Right lobe of liver (tissue), 6 donors: Measurements from ENCODE around the gene ZFP90. TPM values are rescaled to one million over a fixed set of nuclear protein-coding genes. Genes with fewer than 3 reads are reported as not detected.
A peak's percentile ranks its signal among the peaks of the same experiment; 100 is the strongest.

Experiments
- ATAC-seq, 4 donors: fragments of 200-7000 bp; cut with Tn5 transposase; one replicate each; pipeline ENCODE4 v1.9.1; 2020; ENCODE audit warnings: mild to moderate bottlenecking in 4 of 4, moderate library complexity in 4 of 4
- DNase-seq, 3 donors: peaks; one replicate each; pipeline ENCODE4 v3.0.0-alpha.2; 2020
- H3K27ac ChIP-seq, 3 donors: fragments of 200-600 bp; one replicate each; pipeline ENCODE4 v1.8.0; 2022
- H3K27me3 ChIP-seq, 2 donors: fragments of 200-600 bp; one replicate each; pipeline ENCODE4 v1.8.0; 2022
- H3K36me3 ChIP-seq, 4 donors: fragments of 200-600 bp; sonication (generic) in 1 of 4; one replicate each; pipeline versions ENCODE4 v1.5.1 to v1.8.0; 2017 to 2022; ENCODE audit warnings: control low read depth in 1 of 4
- H3K4me1 ChIP-seq, 4 donors: fragments of 200-600 bp; sonication (generic) in 1 of 4; one replicate each; pipeline versions ENCODE4 v1.5.1 to v1.8.0; 2017 to 2022; ENCODE audit warnings: control low read depth in 1 of 4
- H3K4me3 ChIP-seq, 3 donors: fragments of 200-600 bp; one replicate each; pipeline ENCODE4 v1.8.0; 2022
- H3K9me3 ChIP-seq, 4 donors: fragments of 200-600 bp; sonication (generic) in 1 of 4; one replicate each; pipeline versions ENCODE4 v1.5.1 to v1.8.0; 2017 to 2022; ENCODE audit warnings: control low read depth in 1 of 4
- POLR2A ChIP-seq: fragments of 450-650 bp; IDR thresholded peaks from one replicate; pipeline ENCODE4 v1.6.1; 2017; ENCODE audit warnings: antibody characterized with exemption, mild to moderate bottlenecking
- WGBS: methylation state at CpG from one replicate; pipeline ENCODE4 v1.1.6; 2018; ENCODE audit warnings: low coverage, low lambda C conversion rate; ENCODE audit not compliant: insufficient coverage; ENCODE audit errors: missing lambda C conversion rate; 5-methylcytosine and 5-hydroxymethylcytosine counted together
- intact Hi-C, 2 donors: fragments of 100-400 bp; cut with DNase I; formaldehyde crosslinking; loops; one replicate each; pipeline versions ENCODE4 v1.11.2 to v1.14.1; 2022
- total RNA-seq, 6 experiments: library from RNA; depleted of rRNA in 2 of 6; stranded (reverse); fragments of >200 nt in 2 of 6; fragmentation: NEBNext Ultra II Directional in 3 of 6; extraction: Animal tissue kit (Norgen Biotek cat#: 25700) in 3 of 6; gene quantifications; one replicate each; pipeline versions ENCODE4 v1.1.0 to v1.2.4, GENCODE V29; 2016 to 2023
- TF ChIP-seq, protein P1 (sequence below), 4 donors: fragments of 200-600 bp in 3 of 4; fragments of 450-650 bp in 1 of 4; IDR thresholded peaks; one replicate each; pipeline versions ENCODE4 v1.5.1 to v1.8.0; 2016 to 2022; ENCODE audit warnings: antibody characterized with exemption in 4 of 4, mild to moderate bottlenecking in 2 of 4
- donor health status: DM: no; HTN: yes; CAD: no.
- donor health status: DM: no; HTN: no; CAD: no.
- donor health status: DM: no; HTN: no; CAD: no.
- donor health status: DM: no; HTN: yes; CAD: no.
- donor health status: DM: no; HTN: yes; CAD: no.

The ZFP90 gene
- total RNA-seq, 6 experiments from 2014 or later = 3.4 to 11.3 (median 6.2) TPM

DNA sequence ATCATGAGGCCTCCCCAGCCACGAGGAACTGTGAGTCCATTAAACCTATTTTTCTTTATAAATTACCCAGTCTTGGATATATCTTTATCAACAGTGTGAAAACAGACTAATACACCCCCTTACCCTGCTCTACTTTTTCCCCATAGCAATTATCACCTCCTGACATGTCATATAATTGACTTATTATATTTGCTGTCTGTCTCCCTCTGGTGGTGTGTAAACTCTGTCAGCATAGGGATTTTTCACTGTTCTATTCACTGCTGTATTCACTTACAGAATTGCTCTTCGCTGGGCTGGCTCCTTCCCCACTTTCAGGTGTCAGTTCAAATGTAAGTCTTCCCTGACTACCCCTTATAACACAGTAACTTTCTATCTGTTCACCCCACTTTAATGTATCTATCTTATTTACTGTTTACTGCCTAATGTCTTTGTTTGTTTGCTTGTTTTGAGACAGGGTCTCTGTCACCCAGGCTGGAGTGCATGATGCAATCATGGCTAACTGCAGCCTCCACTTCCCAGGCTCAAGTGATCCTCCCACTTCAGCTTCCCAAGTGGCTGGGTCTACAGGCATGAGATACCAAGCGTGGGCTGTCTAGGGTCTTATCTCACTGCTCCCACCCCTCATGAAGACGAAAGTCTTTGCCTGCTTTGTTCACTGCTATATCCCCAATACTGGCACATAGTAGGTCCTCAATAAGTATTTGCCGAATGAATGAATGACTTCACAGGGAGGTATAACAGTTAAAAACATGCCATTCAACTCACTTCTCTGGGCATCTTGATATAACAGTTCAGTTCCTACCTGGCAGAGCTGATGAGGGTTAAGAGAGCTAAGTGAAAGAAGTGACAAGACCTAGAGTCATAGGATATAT, 53.6 kb downstream of the ZFP90 start:
- Histone ChIP-seq H3K27ac (no peak overlapping the region), H3K9me3 (no peaks in the 10 kb centered on the region), H3K4me1 (no peaks in the 10 kb centered on the region), H3K27me3 (no peaks in the 10 kb centered on the region), H3K4me3 (no peak overlapping the region), H3K36me3 (no peaks in the 10 kb centered on the region)
- no peak for ATAC-seq
- intact Hi-C loops = no loop called here
- no peak for DNase-seq
- 63% methylated on average over 3 of the region's 5 CpGs for WGBS
- TF ChIP-seq, protein P1, sequence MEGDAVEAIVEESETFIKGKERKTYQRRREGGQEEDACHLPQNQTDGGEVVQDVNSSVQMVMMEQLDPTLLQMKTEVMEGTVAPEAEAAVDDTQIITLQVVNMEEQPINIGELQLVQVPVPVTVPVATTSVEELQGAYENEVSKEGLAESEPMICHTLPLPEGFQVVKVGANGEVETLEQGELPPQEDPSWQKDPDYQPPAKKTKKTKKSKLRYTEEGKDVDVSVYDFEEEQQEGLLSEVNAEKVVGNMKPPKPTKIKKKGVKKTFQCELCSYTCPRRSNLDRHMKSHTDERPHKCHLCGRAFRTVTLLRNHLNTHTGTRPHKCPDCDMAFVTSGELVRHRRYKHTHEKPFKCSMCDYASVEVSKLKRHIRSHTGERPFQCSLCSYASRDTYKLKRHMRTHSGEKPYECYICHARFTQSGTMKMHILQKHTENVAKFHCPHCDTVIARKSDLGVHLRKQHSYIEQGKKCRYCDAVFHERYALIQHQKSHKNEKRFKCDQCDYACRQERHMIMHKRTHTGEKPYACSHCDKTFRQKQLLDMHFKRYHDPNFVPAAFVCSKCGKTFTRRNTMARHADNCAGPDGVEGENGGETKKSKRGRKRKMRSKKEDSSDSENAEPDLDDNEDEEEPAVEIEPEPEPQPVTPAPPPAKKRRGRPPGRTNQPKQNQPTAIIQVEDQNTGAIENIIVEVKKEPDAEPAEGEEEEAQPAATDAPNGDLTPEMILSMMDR (IDR thresholded peaks at IDR 0.05) = peak in 3 of 4 donors; percentile 19 to 29 (median 20)
- no peak for TF ChIP-seq POLR2A

DNA sequence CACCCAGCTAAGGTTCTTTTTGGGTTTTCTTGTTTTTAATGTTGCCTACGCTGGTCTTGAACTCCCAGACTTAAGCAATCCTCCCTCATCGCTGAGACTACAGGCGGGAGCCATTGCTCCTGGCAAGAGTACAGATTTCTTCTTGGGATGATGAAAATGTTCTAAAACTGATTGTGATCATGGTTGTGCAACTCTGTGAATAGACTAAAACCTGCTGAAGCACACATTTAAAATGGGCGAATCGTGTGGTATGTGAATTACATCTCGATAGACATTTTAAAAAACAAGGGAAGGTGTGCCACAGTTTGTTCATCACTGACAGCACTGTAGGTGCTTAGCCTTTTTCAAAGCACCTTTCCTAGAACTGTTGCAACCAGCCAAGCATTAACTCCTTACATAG, 57.2 kb downstream of the ZFP90 start:
- Histone ChIP-seq H3K4me3 (no peak overlapping the region), H3K27ac (no peak overlapping the region), H3K27me3 (no peaks in the 10 kb centered on the region), H3K9me3 (no peaks in the 10 kb centered on the region), H3K36me3 (no peaks in the 10 kb centered on the region), H3K4me1 (no peaks in the 10 kb centered on the region)
- TF ChIP-seq, protein P1 (IDR thresholded peaks at IDR 0.05) = no peak
- TF ChIP-seq POLR2A = no peak
- 75% methylated on average over 6 of the region's 6 CpGs for WGBS
- ATAC-seq = no peak
- DNase-seq = no peak
- intact Hi-C loops = no loop called here

DNA sequence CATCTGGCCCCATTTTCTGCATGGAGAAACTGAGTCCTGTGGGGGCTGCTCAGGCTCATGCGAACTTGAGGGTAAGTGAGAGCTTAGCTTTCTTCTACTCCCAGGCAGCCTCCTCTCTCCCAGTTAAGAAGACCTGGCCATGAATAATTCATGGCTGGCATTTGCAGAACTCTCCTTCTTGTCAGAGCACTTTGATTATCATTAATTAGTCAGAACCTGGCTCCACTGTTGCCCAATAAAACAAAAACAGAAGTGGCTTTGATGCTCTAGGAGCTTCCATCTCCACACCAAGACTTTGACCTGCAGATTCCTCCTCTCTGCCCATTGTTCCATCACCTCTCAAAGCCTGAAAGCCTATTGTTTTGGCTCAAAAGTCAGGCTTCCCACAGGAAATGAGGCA, 60.5 kb downstream of the ZFP90 start:
- H3K4me3 ChIP-seq = no peak overlapping the region
- no peak overlapping the region for H3K27ac ChIP-seq
- whole genome bisulfite sequencing = 60% methylated on average over 1 of the region's 1 CpG
- H3K9me3 ChIP-seq = no peaks in the 10 kb centered on the region
- ATAC-seq = no peak
- TF ChIP-seq, protein P1 (IDR thresholded peaks at IDR 0.05) = no peak
- TF ChIP-seq POLR2A = no peak
- intact Hi-C loops = no loop called here
- no peaks in the 10 kb centered on the region for H3K4me1 ChIP-seq
- H3K27me3 ChIP-seq = no peaks in the 10 kb centered on the region
- H3K36me3 ChIP-seq = no peaks in the 10 kb centered on the region
- DNase-seq = no peak

DNA sequence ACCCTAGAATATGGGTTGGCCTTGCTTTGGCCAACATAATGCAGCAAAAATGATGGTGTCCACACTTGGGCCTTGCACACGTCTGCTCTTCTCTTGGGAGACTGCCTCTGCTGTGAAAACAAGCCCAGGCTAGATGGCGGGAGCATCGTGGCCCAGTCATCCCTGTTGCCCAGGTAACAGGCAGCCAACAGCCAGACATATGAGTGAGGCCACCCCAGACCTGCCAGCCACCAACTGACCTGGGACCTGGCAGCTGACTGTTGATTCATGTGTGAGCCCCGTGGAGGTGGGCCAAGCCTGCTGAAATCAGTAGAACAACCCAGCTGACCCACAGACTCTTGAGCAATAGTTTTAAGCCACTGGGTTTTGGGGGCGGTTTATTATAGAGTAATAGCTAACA, 66.7 kb downstream of the ZFP90 start:
- Histone ChIP-seq H3K4me1 (no peaks in the 10 kb centered on the region), H3K27me3 (no peaks in the 10 kb centered on the region), H3K4me3 (no peak overlapping the region), H3K27ac (no peak overlapping the region), H3K9me3 (no peaks in the 10 kb centered on the region), H3K36me3 (no peaks in the 10 kb centered on the region)
- DNase-seq = peak; percentile 54 to 82 (median 79)
- intact Hi-C loops = no loop called here
- ATAC-seq = peak in 3 of 4 donors; percentile 40 to 95 (median 83)
- TF ChIP-seq, protein P1 (IDR thresholded peaks at IDR 0.05) = no peak
- WGBS = 37% methylated on average over 4 of the region's 5 CpGs
